GM12864 (cell line): ENCODE results near the gene WHRN.

Source experiments
- DNase-seq: peaks from one replicate; pipeline ENCODE4 v3.0.0-alpha.2; 2011; ENCODE audit warnings: low read depth
- H3K4me3 ChIP-seq: 2 replicates; pipeline ENCODE4 v1.5.1; 2011; ENCODE audit warnings: mild to moderate bottlenecking, low read depth, low read length, control low read depth
- CTCF ChIP-seq: IDR thresholded peaks from 2 replicates; pipeline ENCODE4 v1.5.1; 2011; ENCODE audit warnings: low read depth, mild to moderate bottlenecking, moderate library complexity, low read length, control low read depth, inconsistent platforms; ENCODE audit errors: missing control alignments

WHRN gene

GRCh38 chr9:114506082-114506390 is 763 bp upstream of the WHRN start:
- no peak for DNase-seq
- H3K4me3 ChIP-seq: no peak overlapping the region; the same call in 1 of the 2 replicates
- TF ChIP-seq CTCF: no peak

- H3K4me3 ChIP-seq: peak overlapping the region; percentile 50
- peak; percentile 10 for TF ChIP-seq CTCF
- DNase-seq: no peak
Measured at GRCh38 chr9:114504341-114505186, 709 bp downstream of the WHRN start.

DNA sequence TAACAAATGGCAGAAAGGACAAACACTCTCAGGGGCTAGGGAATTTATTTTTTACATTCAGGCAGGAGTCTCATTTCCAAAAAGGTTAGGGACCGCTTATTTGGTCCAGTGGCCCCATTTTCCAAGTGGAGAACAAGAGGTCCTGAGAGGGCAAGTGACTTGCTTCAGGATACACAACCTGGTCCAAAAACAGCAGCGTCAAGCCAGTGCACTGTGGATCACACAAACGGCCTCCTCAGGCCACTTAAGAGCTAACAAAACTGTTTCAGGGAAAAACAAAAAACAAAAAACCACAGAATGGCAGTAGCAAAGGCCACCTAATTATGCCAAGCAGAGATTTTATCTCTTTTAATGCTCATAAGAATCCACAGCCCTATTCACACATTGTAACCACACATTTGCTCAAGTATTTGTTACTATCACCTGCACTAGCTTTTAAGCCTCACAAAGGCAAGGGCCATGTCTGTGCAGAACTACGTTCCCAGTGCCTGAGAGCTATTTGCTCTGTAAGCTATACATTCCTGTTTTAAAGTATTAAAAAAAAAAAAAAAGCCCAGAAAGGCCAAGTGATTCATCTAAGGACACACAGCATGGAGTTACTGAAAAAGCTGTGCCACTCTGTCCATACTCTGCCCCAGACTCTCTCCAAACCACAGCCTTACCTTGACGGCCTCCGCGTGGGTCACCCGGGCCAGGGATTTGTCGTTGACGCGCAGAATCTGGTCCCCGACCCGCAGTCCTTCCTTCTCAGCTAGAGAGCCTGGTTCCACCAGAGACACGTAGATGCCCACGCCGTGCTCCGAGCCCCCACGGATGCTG is 1.5 kb downstream of the WHRN start:
- no peak for TF ChIP-seq CTCF
- no peak overlapping the region for H3K4me3 ChIP-seq
- no peak for DNase-seq

DNA sequence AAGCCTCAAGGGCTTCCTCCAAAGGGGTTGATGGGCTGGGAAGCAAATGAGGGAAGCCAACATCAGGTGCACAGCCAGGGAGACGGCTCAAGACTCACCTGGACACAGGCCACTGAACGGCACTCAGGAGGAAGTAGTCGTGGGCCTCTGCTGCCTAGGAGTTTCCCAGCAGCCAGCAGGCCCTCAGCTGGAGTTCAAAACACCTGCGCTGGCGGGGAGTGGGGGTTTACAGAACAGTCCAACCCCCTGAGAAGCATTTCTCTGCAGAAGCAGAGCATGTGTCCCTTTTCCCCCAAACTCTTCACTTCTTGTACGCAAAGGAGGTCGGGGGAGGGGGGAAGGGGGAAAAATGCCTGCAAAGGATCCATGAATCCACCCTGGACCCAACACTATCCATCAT is 2.3 kb downstream of the WHRN start:
- H3K4me3 ChIP-seq: no peak overlapping the region
- no peak for TF ChIP-seq CTCF
- no peak for DNase-seq

DNA sequence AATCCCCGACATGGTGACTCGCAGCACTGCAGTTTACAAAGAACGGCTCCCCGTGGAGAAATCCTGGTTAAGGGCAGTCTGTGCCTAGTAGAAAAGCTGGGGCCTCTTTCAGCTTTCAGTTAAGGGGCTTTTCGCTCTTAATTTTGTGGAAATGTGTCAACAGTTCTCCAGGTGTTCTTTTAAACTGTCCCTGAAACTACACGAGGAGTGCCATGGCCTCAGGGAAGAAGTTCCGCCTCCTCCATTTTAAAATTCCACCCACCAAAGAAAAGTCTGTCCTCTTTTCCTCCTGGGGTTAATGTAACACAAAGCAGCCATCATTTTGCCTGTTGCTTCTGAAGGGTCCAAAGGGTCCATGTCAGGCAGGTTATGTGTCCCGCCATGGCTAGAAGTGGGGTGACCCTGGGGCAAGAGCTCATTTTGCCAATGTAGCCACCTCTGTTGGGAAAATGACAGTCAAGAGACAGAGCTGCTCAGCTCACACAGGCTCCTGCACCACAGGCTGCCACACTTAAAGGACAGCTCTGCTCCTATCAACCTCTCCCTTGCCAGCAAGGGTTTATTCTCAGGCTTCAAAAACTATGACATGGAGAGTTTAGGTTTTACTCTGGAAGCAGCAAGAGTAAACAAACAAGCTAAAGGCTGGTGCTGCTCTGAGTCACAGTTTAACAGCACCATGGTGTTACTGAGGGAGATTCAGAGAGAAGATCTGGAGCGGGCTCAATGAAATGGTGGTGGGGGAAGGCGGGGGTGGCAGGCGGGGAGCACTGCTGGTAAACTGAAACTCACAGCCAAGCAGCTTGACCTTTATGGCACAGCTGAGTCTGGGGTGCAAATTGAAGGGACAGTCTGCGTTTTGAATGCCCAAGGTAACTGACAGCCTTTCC is 3.2 kb downstream of the WHRN start:
- no peak for TF ChIP-seq CTCF
- no peak overlapping the region for H3K4me3 ChIP-seq
- DNase-seq: no peak

DNA sequence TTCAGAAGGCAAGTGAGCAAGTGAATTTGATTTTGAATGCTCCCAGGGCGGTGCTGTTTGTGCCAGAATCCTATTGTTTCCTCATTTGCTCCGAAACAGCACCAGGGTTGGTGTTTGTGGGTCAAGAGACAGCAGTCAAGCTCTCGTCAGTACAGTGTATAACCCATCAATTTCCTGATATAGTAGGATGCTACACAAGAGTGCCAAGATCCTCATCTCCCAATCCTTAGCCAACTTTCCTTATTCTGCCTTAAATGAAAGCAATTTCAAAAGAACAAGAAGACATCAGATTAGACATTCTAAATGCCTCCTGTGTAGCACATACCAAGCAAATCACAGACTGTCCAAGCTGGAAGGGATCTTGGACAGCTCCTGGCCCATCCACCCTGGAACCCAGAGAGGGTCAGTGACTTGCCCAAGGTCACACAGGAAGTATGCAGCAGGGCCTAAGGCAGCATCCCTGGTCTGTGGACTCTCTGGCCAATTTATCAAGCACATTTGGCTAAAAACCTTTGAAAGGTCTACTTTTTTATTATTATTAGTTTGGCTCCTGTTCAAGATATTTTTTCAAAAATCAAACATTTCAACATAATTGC is 4.5 kb downstream of the WHRN start:
- no peak for TF ChIP-seq CTCF
- H3K4me3 ChIP-seq: no peak overlapping the region
- DNase-seq: no peak
